Measurements from ENCODE around the gene PAFAH2. TPM values are rescaled to one million over a fixed set of nuclear protein-coding genes. Genes with fewer than 3 reads are reported as not detected.

PAFAH2 gene
- total RNA-seq, 2 experiments from 2014 or later, result 4.7 to 5.2 TPM

DNA sequence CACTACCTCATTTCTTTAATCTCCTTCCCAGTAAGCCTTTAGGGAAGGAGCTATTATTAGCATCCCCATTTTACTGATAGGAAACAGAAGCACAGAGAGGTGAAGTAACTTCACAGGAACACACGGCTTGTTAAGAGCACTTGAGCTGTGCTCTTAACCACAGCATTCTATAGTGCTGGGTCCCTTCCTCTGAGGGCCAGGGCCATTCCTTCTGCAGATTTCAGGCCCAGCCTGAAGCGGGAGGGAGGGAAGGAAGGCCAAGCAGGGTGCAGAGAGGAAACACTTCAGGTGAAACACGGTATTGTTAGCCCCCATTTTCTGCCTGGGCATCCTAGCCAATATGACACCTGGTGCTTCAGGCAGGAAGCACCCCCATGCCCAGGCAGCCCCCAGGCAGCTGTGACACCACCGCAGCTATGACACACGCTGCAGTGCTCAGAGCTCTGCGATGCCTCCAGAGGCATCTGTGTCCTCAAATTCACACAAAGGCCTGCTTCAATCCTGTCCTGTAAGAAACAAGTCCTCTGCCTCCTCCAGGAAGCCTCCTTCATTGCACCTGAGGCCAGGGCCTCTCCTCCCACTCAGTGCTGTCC, 19.2 kb upstream of the PAFAH2 start:
- intact Hi-C loops (cut with micrococcal nuclease), result no loop called here
- DNase-seq, result peak; percentile 33
- CTCF ChIA-PET, result interaction anchor here (1.2 kb wide), 1 partner anchor 122 kb away, joined by 9 read pairs; no protein-coding TSS in a partner anchor
- H3K4me1 Mint-ChIP-seq (ENCODE audit: low read depth), result no peaks in the 10 kb centered on the region
- no peak overlapping the region for H3K4me3 Mint-ChIP-seq
- H3K36me3 Mint-ChIP-seq (ENCODE audit: low read depth), result no peaks in the 10 kb centered on the region
- H3K27me3 Mint-ChIP-seq (ENCODE audit: low read depth), result no peaks in the 10 kb centered on the region
- no peak overlapping the region for H3K27ac Mint-ChIP-seq
- no peaks in the 10 kb centered on the region for H3K9me3 Mint-ChIP-seq

- Mint-ChIP-seq H3K36me3 (ENCODE audit: low read depth) (no peaks in the 10 kb centered on the region), H3K27me3 (ENCODE audit: low read depth) (no peaks in the 10 kb centered on the region), H3K4me1 (ENCODE audit: low read depth) (no peaks in the 10 kb centered on the region), H3K4me3 (no peak overlapping the region), H3K9me3 (no peaks in the 10 kb centered on the region), H3K27ac (no peak overlapping the region)
- intact Hi-C loops (cut with micrococcal nuclease), result no loop called here
- DNase-seq, result no peak
- CTCF ChIA-PET, result no interaction called here
These were observed 18.5 kb upstream of the PAFAH2 start for GRCh38 chr1:26016258-26016952.

- intact Hi-C loops (cut with micrococcal nuclease), result no loop called here
- Mint-ChIP-seq H3K9me3 (no peaks in the 10 kb centered on the region), H3K27me3 (ENCODE audit: low read depth) (no peaks in the 10 kb centered on the region)
These were observed 17.5 kb upstream of the PAFAH2 start for GRCh38 chr1:26015358-26015757.

GRCh38 chr1:26014179-26014578, 16.3 kb upstream of the PAFAH2 start:
- intact Hi-C loops (cut with micrococcal nuclease), result no loop called here
- Mint-ChIP-seq H3K27ac (no peak overlapping the region), H3K27me3 (ENCODE audit: low read depth) (no peaks in the 10 kb centered on the region), H3K36me3 (ENCODE audit: low read depth) (no peaks in the 10 kb centered on the region), H3K9me3 (no peaks in the 10 kb centered on the region), H3K4me1 (ENCODE audit: low read depth) (no peaks in the 10 kb centered on the region), H3K4me3 (no peak overlapping the region)
- DNase-seq, result no peak
- CTCF ChIA-PET, result no interaction called here

More at GRCh38 chr1:26015358-26015757, 17.5 kb upstream of the PAFAH2 start:
- CTCF ChIA-PET, result no interaction called here
- no peaks in the 10 kb centered on the region for H3K36me3 Mint-ChIP-seq (ENCODE audit: low read depth)
- no peaks in the 10 kb centered on the region for H3K4me1 Mint-ChIP-seq (ENCODE audit: low read depth)
- no peak overlapping the region for H3K27ac Mint-ChIP-seq
- no peak overlapping the region for H3K4me3 Mint-ChIP-seq
- no peak for DNase-seq

GRCh38 chr1:26012864-26013263, 15.0 kb upstream of the PAFAH2 start:
- H3K27ac Mint-ChIP-seq, result no peak overlapping the region
- intact Hi-C loops (cut with micrococcal nuclease), result no loop called here
- CTCF ChIA-PET, result interaction anchor here (1.1 kb wide), 1 partner anchor 117 kb away, joined by 3 read pairs; no protein-coding TSS in a partner anchor
- no peaks in the 10 kb centered on the region for H3K27me3 Mint-ChIP-seq (ENCODE audit: low read depth)
- H3K4me1 Mint-ChIP-seq (ENCODE audit: low read depth), result no peaks in the 10 kb centered on the region
- H3K36me3 Mint-ChIP-seq (ENCODE audit: low read depth), result no peaks in the 10 kb centered on the region
- DNase-seq, result no peak
- no peaks in the 10 kb centered on the region for H3K9me3 Mint-ChIP-seq
- no peak overlapping the region for H3K4me3 Mint-ChIP-seq

- H3K36me3 Mint-ChIP-seq (ENCODE audit: low read depth), result no peaks in the 10 kb centered on the region
- no peak overlapping the region for H3K27ac Mint-ChIP-seq
- CTCF ChIA-PET, result interaction anchor here (1.3 to 1.4 kb wide), 2 partner anchors 21 to 115 kb away, joined by 4 to 5 read pairs; no protein-coding TSS in a partner anchor
- H3K27me3 Mint-ChIP-seq (ENCODE audit: low read depth), result no peaks in the 10 kb centered on the region
- no peaks in the 10 kb centered on the region for H3K4me1 Mint-ChIP-seq (ENCODE audit: low read depth)
- intact Hi-C loops (cut with micrococcal nuclease), result no loop called here
- DNase-seq, result no peak
- H3K9me3 Mint-ChIP-seq, result no peaks in the 10 kb centered on the region
- H3K4me3 Mint-ChIP-seq, result no peak overlapping the region
These were observed 13.0 kb upstream of the PAFAH2 start for GRCh38 chr1:26010825-26011224.

GRCh38 chr1:26009796-26010447, 12.1 kb upstream of the PAFAH2 start:
- no peak overlapping the region for H3K4me3 Mint-ChIP-seq
- CTCF ChIA-PET, result interaction anchor here (0.6 to 1.4 kb wide), 4 partner anchors 12 to 265 kb away, joined by 3 to 4 read pairs (median 4); partner anchors contain the start of gene EXTL1
- peak overlapping the region; percentile 11 for H3K27ac Mint-ChIP-seq
- H3K9me3 Mint-ChIP-seq, result no peaks in the 10 kb centered on the region
- H3K4me1 Mint-ChIP-seq (ENCODE audit: low read depth), result no peaks in the 10 kb centered on the region
- intact Hi-C loops (cut with micrococcal nuclease), result no loop called here
- no peak for DNase-seq
- no peaks in the 10 kb centered on the region for H3K36me3 Mint-ChIP-seq (ENCODE audit: low read depth)
- H3K27me3 Mint-ChIP-seq (ENCODE audit: low read depth), result no peaks in the 10 kb centered on the region

DNA sequence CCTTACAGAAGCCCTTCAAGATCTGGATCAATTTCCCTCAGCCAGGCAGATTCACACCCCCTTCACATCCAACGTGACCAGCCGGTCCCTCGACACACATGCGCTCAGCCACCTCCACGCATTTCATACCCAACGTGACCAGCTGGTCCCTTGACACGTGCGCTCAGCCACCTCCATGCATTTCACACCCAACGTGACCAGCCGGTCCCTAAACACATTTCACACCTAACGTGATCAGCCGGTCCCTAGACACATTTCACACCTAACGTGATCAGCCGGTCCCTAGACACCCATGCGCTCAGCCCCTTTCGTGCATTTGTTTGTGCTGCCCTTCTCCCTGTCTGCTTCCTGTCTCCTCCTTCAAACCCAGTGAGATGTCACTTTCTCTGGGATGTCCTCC, 8.8 kb upstream of the PAFAH2 start:
- H3K4me3 Mint-ChIP-seq, result no peak overlapping the region

DNA sequence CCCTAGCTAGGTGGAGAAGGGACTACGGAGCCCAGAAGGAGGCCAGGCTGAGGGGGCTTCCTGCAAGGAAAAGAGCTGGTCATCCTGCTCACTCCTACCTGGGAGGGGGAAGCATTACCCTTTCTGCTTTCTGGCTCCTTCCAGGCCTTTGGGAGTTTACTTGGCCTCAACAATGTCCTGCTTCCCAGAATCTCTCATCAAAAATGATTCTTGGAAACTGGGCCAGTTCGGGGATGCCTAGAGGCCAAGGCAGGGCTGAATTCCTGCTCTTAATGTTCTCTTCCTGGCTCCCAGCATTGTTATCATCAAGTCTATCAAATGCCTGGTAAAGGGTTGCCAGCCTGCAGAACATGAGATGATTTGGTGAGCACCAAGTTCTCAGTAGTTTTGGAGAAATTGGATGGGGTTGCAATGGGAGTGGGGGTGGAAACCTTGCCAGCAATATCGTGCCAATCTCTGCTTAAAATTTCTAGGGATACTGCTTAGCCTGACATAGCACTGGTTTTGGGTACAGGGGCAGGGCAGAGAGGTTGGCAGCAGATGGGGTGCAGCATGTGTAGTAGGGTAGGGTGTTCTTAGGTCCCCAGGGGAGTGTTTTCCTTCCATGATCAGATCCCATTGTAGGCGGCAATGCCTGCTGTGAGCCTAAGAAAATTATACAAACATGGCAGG, 7.7 kb upstream of the PAFAH2 start:
- Mint-ChIP-seq H3K36me3 (ENCODE audit: low read depth) (no peaks in the 10 kb centered on the region), H3K27ac (no peak overlapping the region), H3K4me1 (ENCODE audit: low read depth) (no peaks in the 10 kb centered on the region), H3K4me3 (no peak overlapping the region), H3K27me3 (ENCODE audit: low read depth) (no peaks in the 10 kb centered on the region), H3K9me3 (no peaks in the 10 kb centered on the region)
- DNase-seq, result no peak
- intact Hi-C loops (cut with micrococcal nuclease), result no loop called here
- CTCF ChIA-PET, result interaction anchor here (0.7 kb wide), 1 partner anchor 63 kb away, joined by 4 read pairs; no protein-coding TSS in a partner anchor

More for the DNA sequence above, 8.8 kb upstream of the PAFAH2 start:
- Mint-ChIP-seq H3K36me3 (ENCODE audit: low read depth) (no peaks in the 10 kb centered on the region), H3K27ac (no peak overlapping the region), H3K9me3 (no peaks in the 10 kb centered on the region), H3K27me3 (ENCODE audit: low read depth) (no peaks in the 10 kb centered on the region), H3K4me1 (ENCODE audit: low read depth) (no peaks in the 10 kb centered on the region)
- CTCF ChIA-PET, result no interaction called here
- no peak for DNase-seq
- intact Hi-C loops (cut with micrococcal nuclease), result no loop called here

DNA sequence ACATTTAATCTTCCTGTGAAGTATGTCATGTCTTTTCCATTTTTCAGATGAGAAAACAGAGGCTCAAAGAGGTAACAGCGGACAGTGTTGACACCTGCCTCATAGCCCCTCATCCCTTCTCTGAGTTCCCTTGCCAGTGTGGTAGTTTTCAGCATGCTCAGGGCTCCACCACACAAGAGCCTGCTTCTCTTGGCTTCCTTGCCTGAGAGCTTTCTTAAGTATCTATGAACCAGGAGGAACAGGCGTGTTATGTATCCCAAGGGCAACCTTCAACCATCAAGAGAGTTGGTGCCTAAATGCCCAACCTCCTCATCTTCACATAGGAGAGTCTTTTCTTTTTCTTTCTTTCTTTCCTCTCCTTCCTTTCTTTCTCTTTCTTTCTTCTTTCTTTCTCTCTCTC, 5.9 kb upstream of the PAFAH2 start:
- CTCF ChIA-PET, result interaction anchor here (1.2 to 11.0 kb wide), 2 partner anchors 85 to 107 kb away, joined by 11 to 154 read pairs; no protein-coding TSS in a partner anchor

DNA sequence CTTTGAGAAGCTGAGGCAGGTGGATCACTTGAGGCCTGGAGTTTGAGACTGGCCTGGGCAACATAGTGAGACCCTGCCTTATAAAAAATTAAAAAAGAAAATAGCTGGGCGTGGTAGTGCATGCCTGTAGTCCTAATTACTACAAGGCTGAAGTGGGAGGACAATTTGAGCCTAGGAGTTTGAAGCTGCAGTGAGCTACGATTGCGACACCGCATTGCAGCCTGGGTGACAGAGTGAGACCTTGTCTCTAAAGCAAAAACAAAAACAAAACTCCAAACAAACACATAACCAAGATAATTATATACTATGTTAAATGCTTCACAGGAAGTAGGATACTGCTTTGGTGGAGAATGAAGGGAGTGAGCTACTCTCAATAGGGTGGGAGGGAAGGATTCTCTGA, 5.4 kb upstream of the PAFAH2 start:
- Mint-ChIP-seq H3K36me3 (ENCODE audit: low read depth) (no peaks in the 10 kb centered on the region), H3K4me1 (ENCODE audit: low read depth) (peaks cover 6% of the 10 kb centered on the region), H3K27ac (no peak overlapping the region), H3K27me3 (ENCODE audit: low read depth) (no peaks in the 10 kb centered on the region), H3K4me3 (no peak overlapping the region), H3K9me3 (no peaks in the 10 kb centered on the region)
- DNase-seq, result no peak
- intact Hi-C loops (cut with micrococcal nuclease), result no loop called here
- CTCF ChIA-PET, result interaction anchor here (1.2 to 11.0 kb wide), 2 partner anchors 85 to 107 kb away, joined by 11 to 154 read pairs; no protein-coding TSS in a partner anchor

More for the DNA sequence above, 5.9 kb upstream of the PAFAH2 start:
- no peak for DNase-seq
- H3K9me3 Mint-ChIP-seq, result no peaks in the 10 kb centered on the region
- peaks cover 1% of the 10 kb centered on the region for H3K4me1 Mint-ChIP-seq (ENCODE audit: low read depth)
- intact Hi-C loops (cut with micrococcal nuclease), result no loop called here
- no peaks in the 10 kb centered on the region for H3K27me3 Mint-ChIP-seq (ENCODE audit: low read depth)
- no peak overlapping the region for H3K4me3 Mint-ChIP-seq
- no peak overlapping the region for H3K27ac Mint-ChIP-seq
- no peaks in the 10 kb centered on the region for H3K36me3 Mint-ChIP-seq (ENCODE audit: low read depth)

All from activated naive CD4-positive, alpha-beta T cell treated with anti-CD3 and anti-CD28 coated beads for 36 hours (primary cell).